K562 (cell line): ENCODE measurements around the gene UMODL1. TPM values are rescaled to one million over a fixed set of nuclear protein-coding genes. Genes with fewer than 3 reads are reported as not detected.

Experiments
- ATAC-seq: fragments of 200-7000 bp; cut with Tn5 transposase; 3 replicates; pipeline ENCODE4 v1.9.1; 2020; ENCODE audit warnings: moderate library complexity
- BruUV-seq: library from RNA; stranded (reverse); fragments of 400-500 nt; replicated peaks from 2 replicates; lab custom pipeline; 2021; lab: Mats Ljungman, UMichigan
- CTCF ChIA-PET: fragments of 300-600 bp; formaldehyde crosslinking; extraction: SDS; loops from one replicate; lab custom pipeline; 2021; ENCODE audit warnings: low intra/inter-chr PET ratio; lab: Yijun Ruan, JAX
- POLR2A ChIA-PET: fragments of 300-600, 350-650 bp; sonication (Branson Sonifier 250); formaldehyde crosslinking; extraction: SDS; loops from one replicate; lab custom pipeline; 2021; ENCODE audit warnings: antibody characterized with exemption, inconsistent platforms; lab: Yijun Ruan, JAX
- DNase-seq, 4 experiments: peaks; one replicate each; pipeline versions ENCODE4 v3.0.0 to v3.0.0-alpha.2; 2011 to 2018; ENCODE audit warnings: low spot score in 3 of 4, mixed read lengths in 3 of 4; ENCODE audit errors: extremely low read depth in 1 of 4
- FAIRE-seq: peaks from 2 replicates; lab custom pipeline; 2011; peaks lifted over from hg19 to GRCh38; lab: Jason Lieb, UNC
- H2AFZ ChIP-seq: 2 replicates; pipeline ENCODE4 v1.6.0; 2011; ENCODE audit warnings: low read depth, low read length, control low read depth, inconsistent platforms
- H3K27ac ChIP-seq: fragments of 200-600 bp; 3 replicates; pipeline ENCODE4 v1.8.0; 2011; ENCODE audit warnings: low read depth, mild to moderate bottlenecking, control low read depth, inconsistent platforms, low read length, moderate library complexity, mixed read lengths; ENCODE audit errors: extremely low read depth
- H3K27me3 ChIP-seq, 2 experiments: fragments of 300-600 bp in 1 of 2; 2 replicates in 1 of 2; 3 replicates in 1 of 2; pipeline versions ENCODE4 v1.6.0 to v1.8.0; 2011; ENCODE audit warnings: inconsistent platforms in 2 of 2, low read length in 2 of 2, mild to moderate bottlenecking in 1 of 2, mixed read lengths in 1 of 2, moderate library complexity in 1 of 2; ENCODE audit not compliant: control insufficient read depth in 2 of 2, insufficient read depth in 2 of 2
- H3K36me3 ChIP-seq: fragments of 300-600 bp; 3 replicates; pipeline ENCODE4 v1.8.0; 2011; ENCODE audit warnings: mild to moderate bottlenecking, low read length, inconsistent platforms; ENCODE audit not compliant: control insufficient read depth, insufficient read depth
- H3K4me1 ChIP-seq, 2 experiments: fragments of 200-600 bp in 1 of 2; replicated peaks in 1 of 2; 2 replicates in 1 of 2; 3 replicates in 1 of 2; pipeline versions ENCODE4 v1.5.1 to v1.8.0; 2011; ENCODE audit warnings: inconsistent platforms in 2 of 2, low read length in 2 of 2, mild to moderate bottlenecking in 1 of 2, mixed read lengths in 1 of 2, moderate library complexity in 1 of 2; ENCODE audit not compliant: control insufficient read depth in 2 of 2, insufficient read depth in 2 of 2
- H3K4me2 ChIP-seq: 2 replicates; pipeline ENCODE4 v1.6.1; 2011; ENCODE audit warnings: low read length, control low read depth, inconsistent platforms, mixed read lengths; ENCODE audit not compliant: insufficient read depth
- H3K4me3 ChIP-seq: fragments of 200-600 bp; sonication (generic), shearing (Covaris generic); 2 replicates; pipeline ENCODE4 v1.5.1; 2016; ENCODE audit warnings: control low read depth, inconsistent platforms
- H3K79me2 ChIP-seq: fragments of 200-600 bp; 3 replicates; pipeline ENCODE4 v1.8.0; 2011; ENCODE audit warnings: low read length, inconsistent platforms; ENCODE audit not compliant: control insufficient read depth, insufficient read depth
- H3K9ac ChIP-seq, 2 experiments: 2 replicates each; pipeline versions ENCODE4 v1.6.0 to v1.6.1; 2011; ENCODE audit warnings: low read depth in 2 of 2, low read length in 2 of 2, control low read depth in 1 of 2, inconsistent platforms in 1 of 2, mild to moderate bottlenecking in 1 of 2, mixed read lengths in 1 of 2; ENCODE audit not compliant: insufficient read depth in 1 of 2
- H3K9me1 ChIP-seq: one replicate; pipeline ENCODE4 v1.6.0; 2011; ENCODE audit warnings: inconsistent platforms, mild to moderate bottlenecking, low read length, moderate library complexity; ENCODE audit not compliant: control insufficient read depth, insufficient read depth
- H3K9me3 ChIP-seq: replicated peaks from 2 replicates; pipeline ENCODE4 v1.5.1; 2011; ENCODE audit warnings: low read depth, low read length, inconsistent platforms; ENCODE audit not compliant: control insufficient read depth, insufficient read depth
- H4K20me1 ChIP-seq: replicated peaks from 2 replicates; pipeline ENCODE4 v1.6.1; 2011; ENCODE audit warnings: low read length, inconsistent platforms, mixed read lengths; ENCODE audit not compliant: control insufficient read depth, insufficient read depth
- GATAD2B ChIP-seq: fragments of 450-650 bp; IDR thresholded peaks from 2 replicates; pipeline ENCODE4 v1.6.1; 2017; ENCODE audit warnings: mild to moderate bottlenecking, borderline replicate concordance
- IRF1 ChIP-seq: sonication (generic); formaldehyde crosslinking; IDR thresholded peaks from 2 replicates; pipeline ENCODE4 v1.8.0; 2022; ENCODE audit warnings: missing genetic modification reagents, mild to moderate bottlenecking, borderline replicate concordance
- SP2 ChIP-seq: IDR thresholded peaks from 2 replicates; pipeline ENCODE4 v1.6.1; 2011; ENCODE audit warnings: mild to moderate bottlenecking, low read depth, low read length, moderate library complexity; ENCODE audit not compliant: poor library complexity, severe bottlenecking; ENCODE audit errors: extremely low read depth
- ZNF133 ChIP-seq: fragments of 250-450 bp; sonication (Bioruptor Pico); IDR thresholded peaks from 2 replicates; pipeline ENCODE4 v1.4.0; 2020; ENCODE audit warnings: mild to moderate bottlenecking
- ZNF584 ChIP-seq: fragments of 200-800 bp; sonication (Bioruptor generic); IDR thresholded peaks from 2 replicates; pipeline ENCODE4 v1.6.1; 2016; ENCODE audit warnings: low read depth, mild to moderate bottlenecking, missing genetic modification characterization, missing compliant biosample characterization
- ZNF75A ChIP-seq: fragments of 450-650 bp; formaldehyde crosslinking; IDR thresholded peaks from 2 replicates; pipeline ENCODE4 v1.4.0; 2020; ENCODE audit warnings: mild to moderate bottlenecking
- WGBS: fragments of 100-300 bp; shearing (Covaris generic); methylation state at CpG from one replicate; pipeline ENCODE4 v1.1.6; 2016; ENCODE audit warnings: low coverage, mixed read lengths; ENCODE audit not compliant: insufficient coverage; ENCODE audit errors: missing lambda C conversion rate; 5-methylcytosine and 5-hydroxymethylcytosine counted together
- in situ Hi-C: fragments of 300-500 bp; cut with MboI; formaldehyde crosslinking; loops from 4 replicates; pipeline ENCODE4 v1.15.0; 2018; ENCODE audit warnings: inconsistent platforms, mixed read lengths
- intact Hi-C: fragments of 100-400 bp; cut with micrococcal nuclease; formaldehyde crosslinking; loops from 2 replicates; pipeline ENCODE4 v1.14.2; 2022
- polyA plus RNA-seq, 8 experiments: library from polyadenylated mRNA; depleted of rRNA in 4 of 8; stranded (reverse) in 5 of 8; unstranded in 3 of 8; fragments of >200 nt; fragmentation: Nextera tagmentation in 2 of 8; fragmentation: Illumina TruSeq in 1 of 8; extraction: Ambion mirVana in 2 of 8; extraction: Trizol in 1 of 8; gene quantifications; 2 replicates each; pipeline versions ENCODE4 v1.2.1 to v1.2.3, GENCODE V29; 2011 to 2014; ENCODE audit warnings: inconsistent platforms in 1 of 8, missing spikeins in 1 of 8
- total RNA-seq, 7 experiments: library from RNA; depleted of rRNA in 6 of 7; stranded (reverse); fragments of >200 nt in 6 of 7; fragmentation: Illumina TruSeq in 2 of 7; extraction: Trizol in 2 of 7; gene quantifications; 2 replicates each; pipeline versions ENCODE4 v1.2.1 to v1.2.3, GENCODE V29; 2011 to 2021; ENCODE audit warnings: low replicate concordance in 1 of 7

UMODL1 gene
- total and polyA plus RNA-seq, 9 of the 15 experiments (the other 6 are each of a cell fraction or from before 2014, with no cell fraction given), result not detected

- POLR2A ChIA-PET, result interaction anchor here (0.6 kb wide), 2 partner anchors 8 to 13 kb away, joined by 3 read pairs; no protein-coding TSS in a partner anchor
- in situ Hi-C loops, result loop anchor here (10.0 kb wide), 1 partner anchor 102 kb away; no protein-coding TSS in a partner anchor
Measured at GRCh38 chr21:42153046-42153686, 82.0 kb downstream of the UMODL1 start.

More at GRCh38 chr21:42153046-42153686, 82.0 kb downstream of the UMODL1 start:
- H3K9me1 ChIP-seq, result no peaks in the 10 kb centered on the region
- H2AFZ ChIP-seq, result no peak overlapping the region
- H3K27me3 ChIP-seq, result peaks cover 39 to 82% of the 10 kb centered on the region in 2 experiments; a peak in 4 of 5 replicates
- H3K36me3 ChIP-seq, result no peaks in the 10 kb centered on the region
- H3K4me3 ChIP-seq, result no peak overlapping the region
- H3K4me1 ChIP-seq, result peaks cover 0 to 4% of the 10 kb centered on the region in 2 experiments; a peak in 1 of 5 replicates
- CTCF ChIA-PET, result no interaction called here
- H3K9me3 ChIP-seq, result no peaks in the 10 kb centered on the region
- under 1% methylated on average over 15 of the region's 15 CpGs for WGBS
- ATAC-seq (no peak), FAIRE-seq (no peak), DNase-seq (no peak)
- H3K27ac ChIP-seq, result no peak overlapping the region
- H3K4me2 ChIP-seq, result no peak overlapping the region
- intact Hi-C loops, result loop anchor here (10.0 kb wide), 1 partner anchor 382 kb away; no protein-coding TSS in a partner anchor
- peaks cover 11% of the 10 kb centered on the region for H4K20me1 ChIP-seq
- TF ChIP-seq GATAD2B (no peak), SP2 (no peak), ZNF133 (no peak), ZNF75A (CRISPR knock-in tag) (no peak), IRF1 (CRISPR knock-in tag) (no peak), ZNF584 (no peak)
- TF ChIP-seq, all 486 proteins: peak for 0
- Histone ChIP-seq H3K9ac (no peak overlapping the region; a peak in 1 of 4 replicates), H3K79me2 (no peaks in the 10 kb centered on the region)
- BruUV-seq, result no TSS peak
